Measurements from ENCODE around the gene CDH6. TPM values are rescaled to one million over a fixed set of nuclear protein-coding genes. Genes with fewer than 3 reads are reported as not detected.

The CDH6 gene
- total RNA-seq, 2 donors from 2014 or later, result 1.1 to 2.2 TPM

DNA sequence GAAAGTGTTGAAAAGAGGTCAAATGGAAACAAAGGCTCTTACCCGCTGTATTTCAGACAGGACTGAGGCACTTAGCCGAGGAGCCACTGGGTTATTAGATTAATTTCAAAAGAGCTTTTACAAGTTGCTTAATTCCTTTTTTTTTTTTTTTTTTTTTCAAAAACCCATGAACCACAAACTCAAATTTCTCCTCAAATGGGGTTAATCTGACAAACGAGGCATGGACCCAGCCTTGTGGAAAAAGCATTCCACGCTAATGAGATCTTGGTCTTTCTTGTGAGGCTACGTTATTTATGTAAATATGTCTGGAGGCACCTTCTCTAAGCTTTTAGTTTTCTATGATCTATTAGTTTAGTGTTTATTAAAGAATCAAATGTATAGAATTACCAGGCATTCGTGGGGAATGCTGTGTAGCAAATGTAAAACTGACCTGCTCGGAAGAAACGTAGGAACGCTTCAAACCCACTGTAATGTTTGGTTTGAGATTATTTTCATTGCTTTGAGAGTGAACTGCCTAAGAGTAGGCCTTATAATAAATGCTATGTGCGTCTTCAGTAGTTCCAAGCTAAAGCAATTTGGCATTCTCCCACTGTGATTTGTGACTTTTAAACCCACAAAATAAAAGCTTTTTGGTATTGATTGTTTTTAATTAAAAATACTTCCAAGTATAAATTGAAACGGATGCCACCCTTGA, 134.7 kb downstream of the CDH6 start:
- TF ChIP-seq, protein P1, sequence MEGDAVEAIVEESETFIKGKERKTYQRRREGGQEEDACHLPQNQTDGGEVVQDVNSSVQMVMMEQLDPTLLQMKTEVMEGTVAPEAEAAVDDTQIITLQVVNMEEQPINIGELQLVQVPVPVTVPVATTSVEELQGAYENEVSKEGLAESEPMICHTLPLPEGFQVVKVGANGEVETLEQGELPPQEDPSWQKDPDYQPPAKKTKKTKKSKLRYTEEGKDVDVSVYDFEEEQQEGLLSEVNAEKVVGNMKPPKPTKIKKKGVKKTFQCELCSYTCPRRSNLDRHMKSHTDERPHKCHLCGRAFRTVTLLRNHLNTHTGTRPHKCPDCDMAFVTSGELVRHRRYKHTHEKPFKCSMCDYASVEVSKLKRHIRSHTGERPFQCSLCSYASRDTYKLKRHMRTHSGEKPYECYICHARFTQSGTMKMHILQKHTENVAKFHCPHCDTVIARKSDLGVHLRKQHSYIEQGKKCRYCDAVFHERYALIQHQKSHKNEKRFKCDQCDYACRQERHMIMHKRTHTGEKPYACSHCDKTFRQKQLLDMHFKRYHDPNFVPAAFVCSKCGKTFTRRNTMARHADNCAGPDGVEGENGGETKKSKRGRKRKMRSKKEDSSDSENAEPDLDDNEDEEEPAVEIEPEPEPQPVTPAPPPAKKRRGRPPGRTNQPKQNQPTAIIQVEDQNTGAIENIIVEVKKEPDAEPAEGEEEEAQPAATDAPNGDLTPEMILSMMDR (IDR thresholded peaks at IDR 0.05), result no peak
- H3K4me3 ChIP-seq, result no peak overlapping the region
- H3K4me1 ChIP-seq, result no peaks in the 10 kb centered on the region
- no peak overlapping the region for H3K27ac ChIP-seq
- H3K36me3 ChIP-seq, result no peaks in the 10 kb centered on the region
- H3K9me3 ChIP-seq, result no peaks in the 10 kb centered on the region
- H3K27me3 ChIP-seq, result no peaks in the 10 kb centered on the region
- no peak for DNase-seq (ENCODE audit: low spot score)

DNA sequence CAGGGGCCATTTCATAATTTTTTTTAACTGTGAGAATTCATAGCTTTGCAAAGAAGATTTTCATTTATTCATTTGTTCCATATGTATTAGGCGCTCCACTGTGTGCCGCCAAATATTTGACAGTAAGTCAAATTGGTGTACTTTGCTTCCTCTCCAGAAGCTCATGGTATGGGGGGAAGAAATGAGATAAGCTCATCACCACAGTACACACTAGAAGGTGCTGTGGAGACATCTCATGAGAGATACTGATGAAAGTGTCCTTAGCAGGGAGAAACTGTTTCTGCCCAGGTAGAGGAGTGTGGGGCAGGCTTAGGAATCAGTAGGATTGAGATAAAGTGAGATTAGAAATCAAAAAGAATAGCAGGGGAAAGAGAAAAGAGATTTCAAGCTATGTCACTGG, 136.2 kb downstream of the CDH6 start:
- Histone ChIP-seq H3K27ac (no peak overlapping the region), H3K9me3 (no peaks in the 10 kb centered on the region), H3K4me3 (no peak overlapping the region), H3K36me3 (no peaks in the 10 kb centered on the region), H3K27me3 (no peaks in the 10 kb centered on the region), H3K4me1 (no peaks in the 10 kb centered on the region)
- TF ChIP-seq, protein P1 (IDR thresholded peaks at IDR 0.05), result no peak
- no peak for DNase-seq (ENCODE audit: low spot score)

DNA sequence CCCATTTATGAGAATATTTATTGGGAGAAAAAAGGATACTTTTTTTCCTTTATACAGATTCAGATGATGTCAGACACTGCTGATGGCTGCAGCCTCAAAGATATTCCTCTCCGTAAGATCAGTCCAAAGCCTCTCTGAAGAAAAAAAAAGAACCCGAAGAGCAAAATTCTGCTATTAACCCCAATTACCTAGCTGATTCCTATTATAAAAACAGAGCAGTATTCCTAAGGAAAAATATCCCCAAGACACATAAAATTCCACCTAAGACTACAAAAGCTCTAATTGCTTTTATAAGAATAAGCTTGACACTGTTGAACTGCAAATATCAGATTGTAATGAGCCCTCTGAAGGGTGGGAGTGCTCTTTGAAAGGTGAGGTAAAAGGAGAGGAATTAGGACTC, 138.7 kb downstream of the CDH6 start:
- no peaks in the 10 kb centered on the region for H3K36me3 ChIP-seq
- no peaks in the 10 kb centered on the region for H3K4me1 ChIP-seq
- DNase-seq (ENCODE audit: low spot score), result no peak
- no peaks in the 10 kb centered on the region for H3K9me3 ChIP-seq
- H3K27ac ChIP-seq, result no peak overlapping the region
- TF ChIP-seq, protein P1 (IDR thresholded peaks at IDR 0.05), result no peak
- H3K4me3 ChIP-seq, result no peak overlapping the region
- no peaks in the 10 kb centered on the region for H3K27me3 ChIP-seq

DNA sequence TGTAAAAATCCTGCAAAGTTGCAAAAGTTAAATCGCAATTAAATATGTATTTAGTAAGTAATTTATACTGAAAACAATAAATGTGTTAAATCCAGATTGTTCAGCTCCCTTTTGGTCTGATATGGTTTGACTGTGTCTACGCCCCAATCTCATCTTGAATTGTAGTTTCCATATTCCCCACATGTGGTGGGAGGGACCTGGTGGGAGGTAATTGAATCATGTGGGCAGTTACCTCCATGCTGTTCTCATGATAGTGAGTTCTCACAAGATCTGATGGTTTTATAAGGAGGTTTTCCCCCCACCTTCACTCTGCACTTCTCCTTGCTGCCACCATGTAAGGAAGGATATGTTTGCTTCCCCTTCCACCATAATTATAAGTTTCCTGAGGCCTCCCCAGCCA, 140.0 kb downstream of the CDH6 start:
- Histone ChIP-seq H3K27me3 (no peaks in the 10 kb centered on the region), H3K27ac (no peak overlapping the region), H3K9me3 (no peaks in the 10 kb centered on the region), H3K36me3 (no peaks in the 10 kb centered on the region), H3K4me3 (no peak overlapping the region), H3K4me1 (no peaks in the 10 kb centered on the region)
- TF ChIP-seq, protein P1 (IDR thresholded peaks at IDR 0.05), result no peak
- DNase-seq (ENCODE audit: low spot score), result no peak

DNA sequence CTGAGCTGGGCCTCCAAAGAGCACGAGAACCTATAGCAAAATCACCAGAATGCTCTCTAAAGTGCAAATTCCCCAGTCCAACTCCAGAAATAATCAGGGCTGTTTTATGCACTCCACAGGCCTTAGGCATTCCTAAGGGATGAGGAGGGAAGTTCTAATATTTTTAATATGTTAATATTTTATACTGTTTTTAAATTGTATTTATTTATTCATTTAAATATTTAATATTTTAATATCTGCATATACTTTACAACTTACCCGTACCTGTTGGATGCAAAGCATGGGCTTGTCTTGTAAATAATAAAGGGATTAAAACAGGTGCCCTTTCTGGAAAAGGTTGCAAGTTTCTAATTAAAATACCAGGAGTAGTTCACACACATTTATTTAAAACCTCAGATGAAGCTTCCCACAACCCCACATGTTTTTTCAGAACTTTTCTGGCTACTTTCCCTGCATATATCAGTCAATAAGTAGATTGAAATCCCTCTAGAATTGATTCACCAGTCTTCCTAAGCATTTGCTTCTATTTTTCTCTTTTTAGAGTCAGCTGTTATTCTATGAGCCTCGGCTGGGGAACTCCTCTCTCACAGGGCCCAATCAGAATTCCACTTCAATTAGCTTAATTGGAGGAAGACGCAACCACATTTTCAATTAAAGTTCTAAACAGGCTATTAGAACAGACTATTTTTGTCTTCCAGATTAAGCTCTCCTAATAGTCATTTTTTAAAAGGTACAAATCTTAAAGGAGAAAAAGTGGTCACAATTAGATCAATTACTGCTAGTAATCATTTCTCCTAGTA, 140.8 kb downstream of the CDH6 start:
- no peaks in the 10 kb centered on the region for H3K4me1 ChIP-seq
- no peak overlapping the region for H3K4me3 ChIP-seq
- TF ChIP-seq, protein P1 (IDR thresholded peaks at IDR 0.05), result no peak

More for the DNA sequence above, 140.8 kb downstream of the CDH6 start:
- DNase-seq (ENCODE audit: low spot score), result no peak
- Histone ChIP-seq H3K27me3 (no peaks in the 10 kb centered on the region), H3K36me3 (no peaks in the 10 kb centered on the region), H3K27ac (no peak overlapping the region), H3K9me3 (no peaks in the 10 kb centered on the region)

All from right atrium auricular region (tissue), 2 donors.